CD14-positive monocyte (primary cell): Measurements from ENCODE around the gene TMEM92. TPM values are rescaled to one million over a fixed set of nuclear protein-coding genes. Genes with fewer than 3 reads are reported as not detected.

Source experiments
- DNase-seq, 3 donors: peaks; one replicate each; pipeline ENCODE4 v3.0.0-alpha.2; 2011 to 2022
- H2AFZ ChIP-seq: 2 replicates; pipeline ENCODE4 v1.6.0; 2012; ENCODE audit warnings: mild to moderate bottlenecking, low read depth, low read length, inconsistent platforms; ENCODE audit not compliant: insufficient read depth, poor library complexity, severe bottlenecking
- H3K27ac ChIP-seq, 2 donors: 1 replicate in 1 of 2; 2 replicates in 1 of 2; pipeline ENCODE4 v1.5.1; 2012 to 2013; ENCODE audit warnings: low read length in 2 of 2, control low read depth in 1 of 2, inconsistent platforms in 1 of 2, low read depth in 1 of 2, mild to moderate bottlenecking in 1 of 2
- H3K27me3 ChIP-seq, 2 donors: one replicate each; pipeline versions ENCODE4 v1.6.0 to v1.6.1; 2011 to 2013; ENCODE audit warnings: low read length in 2 of 2; ENCODE audit not compliant: control insufficient read depth in 2 of 2, insufficient read depth in 2 of 2
- H3K36me3 ChIP-seq, 2 donors: replicated peaks in 1 of 2; 1 replicate in 1 of 2; 2 replicates in 1 of 2; pipeline versions ENCODE4 v1.5.1 to v1.6.1; 2012 to 2013; ENCODE audit warnings: low read length in 2 of 2, control low read depth in 1 of 2, inconsistent platforms in 1 of 2, mild to moderate bottlenecking in 1 of 2; ENCODE audit not compliant: insufficient read depth in 2 of 2, control insufficient read depth in 1 of 2
- H3K4me1 ChIP-seq, 2 donors: 1 replicate in 1 of 2; 2 replicates in 1 of 2; pipeline versions ENCODE4 v1.5.1 to v1.6.1; 2012 to 2013; ENCODE audit warnings: low read length in 2 of 2, control low read depth in 1 of 2, inconsistent platforms in 1 of 2, mild to moderate bottlenecking in 1 of 2, moderate library complexity in 1 of 2; ENCODE audit not compliant: insufficient read depth in 2 of 2, control insufficient read depth in 1 of 2
- H3K4me2 ChIP-seq: replicated peaks from 2 replicates; pipeline ENCODE3; 2012; ENCODE audit warnings: low read length, moderate library complexity, mild to moderate bottlenecking; ENCODE audit not compliant: poor library complexity, severe bottlenecking; ENCODE audit errors: extremely low read depth
- H3K4me3 ChIP-seq, 3 experiments: fragments of 200-600 bp in 1 of 3; sonication (generic) in 1 of 3; replicated peaks in 1 of 3; 1 replicate in 2 of 3; 2 replicates in 1 of 3; pipeline ENCODE4 v1.5.1; 2011 to 2013; ENCODE audit warnings: low read length in 3 of 3, mild to moderate bottlenecking in 3 of 3, control low read depth in 2 of 3, low read depth in 2 of 3, inconsistent platforms in 1 of 3, moderate library complexity in 1 of 3
- H3K79me2 ChIP-seq: 2 replicates; pipeline ENCODE4 v1.6.0; 2012; ENCODE audit warnings: mild to moderate bottlenecking, control low read depth, inconsistent platforms, low read length, moderate library complexity; ENCODE audit not compliant: insufficient read depth
- H3K9ac ChIP-seq: 2 replicates; pipeline ENCODE4 v1.6.0; 2017; ENCODE audit warnings: low read length, mild to moderate bottlenecking; ENCODE audit not compliant: insufficient read depth, poor library complexity, severe bottlenecking
- H3K9me3 ChIP-seq, 2 donors: replicated peaks in 1 of 2; 1 replicate in 1 of 2; 2 replicates in 1 of 2; pipeline versions ENCODE4 v1.5.1 to v1.6.1; 2012 to 2013; ENCODE audit warnings: low read length in 2 of 2, control low read depth in 1 of 2; ENCODE audit not compliant: control insufficient read depth in 1 of 2, insufficient read depth in 1 of 2
- H4K20me1 ChIP-seq: 2 replicates; pipeline ENCODE4 v1.6.0; 2012; ENCODE audit warnings: mild to moderate bottlenecking, low read length, control low read depth, moderate library complexity; ENCODE audit not compliant: insufficient read depth
- H3K27ac Mint-ChIP-seq, 7 donors: one replicate each; pipeline ENCODE4 v1.8.0; 2020; ENCODE audit warnings: mild to moderate bottlenecking in 7 of 7, mixed read lengths in 7 of 7, moderate library complexity in 6 of 7, inconsistent platforms in 2 of 7
- H3K27me3 Mint-ChIP-seq, 3 donors: one replicate each; pipeline ENCODE4 v1.8.0; 2021 to 2022; ENCODE audit warnings: low read depth in 3 of 3, mild to moderate bottlenecking in 3 of 3, mixed read lengths in 3 of 3, moderate library complexity in 3 of 3, inconsistent platforms in 1 of 3
- H3K36me3 Mint-ChIP-seq, 2 donors: one replicate each; pipeline ENCODE4 v1.8.0; 2020; ENCODE audit warnings: mixed read lengths in 2 of 2, inconsistent platforms in 1 of 2, mild to moderate bottlenecking in 1 of 2
- H3K4me1 Mint-ChIP-seq: one replicate; pipeline ENCODE4 v1.8.0; 2020; ENCODE audit warnings: mild to moderate bottlenecking, mixed read lengths
- H3K4me3 Mint-ChIP-seq, 2 donors: one replicate each; pipeline ENCODE4 v1.8.0; 2020; ENCODE audit warnings: mild to moderate bottlenecking in 2 of 2, mixed read lengths in 2 of 2, moderate library complexity in 1 of 2
- H3K9me3 Mint-ChIP-seq, 7 donors: one replicate each; pipeline ENCODE4 v1.8.0; 2020 to 2022; ENCODE audit warnings: mixed read lengths in 7 of 7, mild to moderate bottlenecking in 6 of 7, moderate library complexity in 6 of 7, inconsistent platforms in 2 of 7
- WGBS: methylation state at CpG from one replicate; pipeline ENCODE4 v1.1.5; 2013; ENCODE audit warnings: missing lambda C conversion rate; ENCODE audit not compliant: insufficient coverage; 5-methylcytosine and 5-hydroxymethylcytosine counted together
- intact Hi-C, 2 donors: fragments of 100-400 bp; cut with micrococcal nuclease; formaldehyde crosslinking; loops; one replicate each; pipeline versions ENCODE4 v1.15.0 to v1.15.1; 2023
- polyA plus RNA-seq, 3 donors: library from polyadenylated mRNA; depleted of rRNA in 1 of 3; unstranded in 2 of 3; stranded (reverse) in 1 of 3; fragments of 300-500 nt in 2 of 3; fragments of >200 nt in 1 of 3; fragmentation: Illumina TruSeq in 2 of 3; gene quantifications; 1 replicate in 2 of 3; 2 replicates in 1 of 3; pipeline ENCODE4 v1.2.3, GENCODE V29; 2012 to 2021
- TF ChIP-seq, protein P1 (sequence below): fragments of 200-600 bp; IDR thresholded peaks from one replicate; pipeline ENCODE4 v1.8.0; 2022; ENCODE audit warnings: antibody characterized with exemption, mild to moderate bottlenecking

The TMEM92 gene
- polyA plus RNA-seq, 3 donors: not detected

DNA sequence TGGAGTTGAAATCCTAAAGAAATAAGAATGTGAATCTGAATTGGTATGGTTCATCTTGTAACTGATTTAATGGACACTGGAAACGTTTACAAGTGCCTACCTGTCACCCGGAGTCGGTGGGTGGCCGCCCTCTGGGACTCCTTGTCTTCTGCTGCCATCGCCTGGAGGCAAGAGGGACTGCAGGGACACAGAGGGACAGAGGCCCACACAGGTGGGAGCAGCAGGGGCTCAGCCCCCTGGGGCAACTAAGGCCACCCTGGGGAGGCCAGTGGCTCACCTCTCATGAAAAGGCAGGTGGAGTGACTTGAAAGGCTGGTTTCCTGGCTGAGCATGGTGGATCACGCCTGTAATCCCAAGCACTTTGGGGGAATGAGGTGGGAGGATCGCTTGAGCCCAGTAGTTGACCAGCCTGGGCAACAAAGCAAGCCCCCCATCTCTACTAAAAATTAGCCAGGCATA is 23.2 kb downstream of the TMEM92 start:
- 0% methylated on average over 5 of the region's 7 CpGs for WGBS
- Mint-ChIP-seq H3K9me3 (peaks cover 0 to 4% (median 0%) of the 10 kb centered on the region in 7 donors), H3K27me3 (peaks cover 0 to 2% (median 1%) of the 10 kb centered on the region in 3 donors), H3K36me3 (no peaks in the 10 kb centered on the region), H3K27ac (no peak overlapping the region), H3K4me1 (peaks cover 15% of the 10 kb centered on the region), H3K4me3 (no peak overlapping the region)
- H2AFZ ChIP-seq: no peak overlapping the region
- intact Hi-C loops: loop anchor here (1.0 kb wide), 1 partner anchor 97 kb away; no protein-coding TSS in a partner anchor
- H3K4me1 ChIP-seq: peaks cover 7 to 10% of the 10 kb centered on the region in 2 donors
- H3K79me2 ChIP-seq: no peaks in the 10 kb centered on the region
- no peak overlapping the region for H3K4me3 ChIP-seq
- H3K4me2 ChIP-seq: no peak overlapping the region
- no peaks in the 10 kb centered on the region for H3K36me3 ChIP-seq
- DNase-seq: peak; percentile 58 to 75 (median 67)
- no peaks in the 10 kb centered on the region for H3K27me3 ChIP-seq
- H4K20me1 ChIP-seq: no peaks in the 10 kb centered on the region
- H3K9me3 ChIP-seq: no peaks in the 10 kb centered on the region
- TF ChIP-seq, protein P1, sequence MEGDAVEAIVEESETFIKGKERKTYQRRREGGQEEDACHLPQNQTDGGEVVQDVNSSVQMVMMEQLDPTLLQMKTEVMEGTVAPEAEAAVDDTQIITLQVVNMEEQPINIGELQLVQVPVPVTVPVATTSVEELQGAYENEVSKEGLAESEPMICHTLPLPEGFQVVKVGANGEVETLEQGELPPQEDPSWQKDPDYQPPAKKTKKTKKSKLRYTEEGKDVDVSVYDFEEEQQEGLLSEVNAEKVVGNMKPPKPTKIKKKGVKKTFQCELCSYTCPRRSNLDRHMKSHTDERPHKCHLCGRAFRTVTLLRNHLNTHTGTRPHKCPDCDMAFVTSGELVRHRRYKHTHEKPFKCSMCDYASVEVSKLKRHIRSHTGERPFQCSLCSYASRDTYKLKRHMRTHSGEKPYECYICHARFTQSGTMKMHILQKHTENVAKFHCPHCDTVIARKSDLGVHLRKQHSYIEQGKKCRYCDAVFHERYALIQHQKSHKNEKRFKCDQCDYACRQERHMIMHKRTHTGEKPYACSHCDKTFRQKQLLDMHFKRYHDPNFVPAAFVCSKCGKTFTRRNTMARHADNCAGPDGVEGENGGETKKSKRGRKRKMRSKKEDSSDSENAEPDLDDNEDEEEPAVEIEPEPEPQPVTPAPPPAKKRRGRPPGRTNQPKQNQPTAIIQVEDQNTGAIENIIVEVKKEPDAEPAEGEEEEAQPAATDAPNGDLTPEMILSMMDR: peak; percentile 99
- no peak overlapping the region for H3K9ac ChIP-seq
- H3K27ac ChIP-seq: no peak overlapping the region

DNA sequence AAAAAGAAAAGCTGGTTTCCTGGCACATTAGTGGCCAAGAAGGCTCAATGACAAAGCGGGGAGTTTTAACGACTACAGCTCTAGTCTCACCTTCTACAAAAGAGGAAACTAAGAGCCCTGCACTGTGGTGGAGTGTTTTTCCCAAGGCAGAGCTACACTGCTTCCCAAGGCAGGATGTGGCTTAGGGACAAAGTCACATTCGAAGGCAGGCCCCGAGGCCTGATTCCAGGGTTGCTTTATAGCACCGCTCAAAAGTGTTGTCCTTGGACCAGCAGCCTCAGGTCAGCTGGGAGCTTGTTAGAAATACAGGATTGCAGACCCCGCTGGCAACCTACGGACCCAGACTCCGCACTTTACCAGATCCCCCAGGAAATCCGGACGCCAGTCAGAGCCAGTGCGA is 23.8 kb downstream of the TMEM92 start:
- Mint-ChIP-seq H3K4me3 (no peak overlapping the region), H3K9me3 (peaks cover 0 to 4% (median 0%) of the 10 kb centered on the region in 7 donors), H3K4me1 (peaks cover 17% of the 10 kb centered on the region), H3K27me3 (peaks cover 0 to 2% (median 1%) of the 10 kb centered on the region in 3 donors), H3K27ac (no peak overlapping the region), H3K36me3 (no peaks in the 10 kb centered on the region)
- Histone ChIP-seq H2AFZ (no peak overlapping the region), H3K27me3 (no peaks in the 10 kb centered on the region), H3K27ac (no peak overlapping the region), H3K9me3 (no peaks in the 10 kb centered on the region), H3K36me3 (no peaks in the 10 kb centered on the region), H4K20me1 (no peaks in the 10 kb centered on the region), H3K9ac (no peak overlapping the region), H3K4me1 (peaks cover 9 to 11% of the 10 kb centered on the region in 2 donors), H3K4me2 (no peak overlapping the region), H3K4me3 (no peak overlapping the region), H3K79me2 (no peaks in the 10 kb centered on the region)
- intact Hi-C loops: no loop called here
- TF ChIP-seq, protein P1: no peak
- DNase-seq: no peak
- 65% methylated on average over 6 of the region's 11 CpGs for WGBS
